ENCODE results near the gene PIGL.
"Not testable (repeated sequence)": the region's sequence is repeated elsewhere in the genome, so short reads cannot be mapped to it uniquely, and the experiment has no call there.

Gene PIGL

GRCh38 chr17:16217002-16217635 is at the start of gene PIGL:
Gene PIGL (plus strand): TSS chr17:16217210. CDS start chr17:16217227, 17 bp downstream.
- peak; percentile 35 for FAIRE-seq

DNA sequence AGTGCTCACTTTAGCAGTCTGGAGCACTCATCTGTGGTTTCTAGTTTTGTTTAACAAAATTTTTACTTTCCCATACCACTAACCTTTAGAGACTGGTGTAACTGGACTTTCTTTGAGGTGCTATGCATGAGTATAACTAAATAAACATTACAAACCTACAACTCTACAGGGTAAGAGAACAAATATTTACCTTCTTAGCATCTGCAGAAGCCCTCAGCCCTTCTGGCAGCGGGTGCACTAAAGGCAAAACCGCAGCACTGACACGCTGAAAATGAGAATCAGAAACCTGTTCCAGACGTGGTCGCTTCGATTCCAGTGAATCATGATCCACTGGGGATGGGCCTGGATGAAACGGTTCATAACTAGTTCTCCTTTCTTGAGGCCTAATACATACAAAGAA is 45.4 kb upstream of the PIGL start:
- FAIRE-seq: no peak

DNA sequence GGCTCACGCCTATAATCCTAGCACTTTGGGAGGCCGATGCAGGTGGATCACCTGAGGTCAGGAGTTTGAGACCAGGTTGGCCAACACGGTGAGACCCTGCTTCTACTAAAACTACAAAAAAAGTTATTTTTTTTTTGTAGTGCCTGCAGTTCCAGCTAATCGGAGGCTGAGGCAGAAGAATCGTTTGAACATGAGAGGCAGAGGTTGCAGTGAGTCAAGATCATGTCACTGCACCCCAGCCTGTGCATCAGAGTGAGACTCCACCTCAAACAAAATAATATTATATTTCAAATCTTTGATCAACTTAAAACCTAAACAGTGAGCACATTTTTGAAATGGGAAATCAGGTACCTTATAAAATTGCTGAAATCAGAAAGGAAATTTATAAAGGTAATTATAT is 38.2 kb upstream of the PIGL start:
- no peak for FAIRE-seq

DNA sequence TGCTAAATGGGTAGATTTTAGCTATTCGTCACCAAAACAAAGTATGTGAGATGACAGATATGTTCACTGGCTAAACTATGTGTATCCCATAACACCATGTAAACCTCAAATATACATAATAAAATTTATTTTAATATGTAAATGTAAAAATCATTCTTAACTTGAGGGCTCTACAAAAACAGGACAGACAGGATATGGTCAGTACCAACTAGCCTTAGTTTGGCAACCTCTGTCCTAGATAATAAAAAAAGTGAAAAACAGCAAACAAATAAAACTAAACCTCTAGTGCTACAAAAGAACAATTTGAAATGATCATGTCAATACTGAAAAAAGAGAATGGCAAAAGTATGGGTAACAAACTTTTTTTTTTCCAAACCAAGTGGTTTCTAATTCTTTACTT is 35.4 kb upstream of the PIGL start:
- FAIRE-seq: no peak

DNA sequence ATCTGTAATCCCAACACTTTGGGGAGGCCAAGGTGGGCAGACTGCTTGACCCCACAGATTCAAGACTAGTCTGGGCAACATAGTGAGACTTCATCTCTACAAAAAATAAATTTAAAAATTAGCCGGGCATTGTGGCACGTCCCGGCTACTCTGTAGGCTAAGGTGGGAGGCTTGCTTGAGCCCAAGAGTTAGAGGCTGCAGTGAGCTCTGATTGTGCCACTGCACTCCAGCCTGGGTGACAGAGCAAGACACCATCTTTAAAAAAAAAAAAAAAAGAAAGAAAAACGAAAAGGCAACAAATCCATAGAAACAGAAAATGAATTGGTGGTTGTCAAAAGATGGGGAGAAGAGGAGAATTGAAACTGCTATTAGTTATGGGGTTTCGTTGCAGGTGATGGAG is 29.4 kb upstream of the PIGL start:
- FAIRE-seq: no peak

DNA sequence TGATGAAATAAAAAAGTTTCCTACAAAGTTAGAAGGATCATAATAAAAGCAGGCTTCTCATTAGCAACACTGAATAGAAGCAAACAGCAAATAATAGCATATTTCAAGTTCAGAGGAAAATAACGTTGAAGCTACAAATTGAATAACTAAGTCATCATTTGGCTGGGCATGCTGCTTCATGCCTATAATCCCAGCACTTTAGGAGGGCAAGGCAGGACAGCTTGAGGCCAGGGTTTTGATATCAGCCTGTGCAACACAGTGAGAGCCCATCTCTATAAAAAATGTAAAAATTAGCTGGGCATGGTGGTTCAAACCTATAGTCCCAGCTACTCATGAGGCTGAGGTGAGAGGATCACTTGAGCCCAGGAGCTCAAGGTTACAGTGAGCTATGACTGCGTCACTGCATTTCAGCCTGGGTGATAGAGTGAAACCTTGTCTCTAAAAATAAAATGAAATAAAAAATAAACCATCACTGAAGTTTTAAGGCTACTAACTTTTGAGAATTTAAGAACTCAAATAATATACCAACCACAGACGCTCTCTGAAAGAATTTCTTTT is 27.1 kb upstream of the PIGL start:
- FAIRE-seq: no peak

DNA sequence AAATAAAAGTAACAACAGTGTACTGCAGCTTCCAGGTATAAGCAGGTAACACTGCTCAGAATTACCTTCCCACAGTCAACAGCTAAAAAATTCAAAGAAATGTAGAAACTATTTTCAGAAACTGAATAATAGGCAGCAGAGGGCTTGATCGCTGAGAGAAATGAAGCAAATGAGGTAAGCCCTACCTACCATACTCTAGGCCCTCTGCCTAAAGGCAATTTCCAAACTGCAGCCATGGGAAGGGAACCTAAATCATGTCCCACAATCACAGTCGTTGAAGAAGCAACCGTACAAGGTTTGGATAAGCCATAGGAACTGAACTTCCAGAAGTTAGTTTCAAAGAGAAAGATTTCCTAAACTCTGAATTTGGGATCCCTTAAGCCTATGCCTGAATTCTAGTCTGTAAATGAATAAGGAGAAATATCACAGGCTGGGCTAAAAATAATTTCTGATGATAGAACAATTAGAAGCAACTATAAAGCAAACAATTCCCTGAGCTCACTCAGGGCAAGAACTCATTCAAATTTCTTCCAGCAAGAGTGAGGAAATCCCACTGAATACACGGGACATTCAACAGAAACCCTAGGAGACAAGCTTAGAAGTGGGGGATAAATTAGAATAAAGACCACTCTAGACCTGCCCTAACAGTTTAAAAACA is 26.2 kb upstream of the PIGL start:
- FAIRE-seq: no peak

DNA sequence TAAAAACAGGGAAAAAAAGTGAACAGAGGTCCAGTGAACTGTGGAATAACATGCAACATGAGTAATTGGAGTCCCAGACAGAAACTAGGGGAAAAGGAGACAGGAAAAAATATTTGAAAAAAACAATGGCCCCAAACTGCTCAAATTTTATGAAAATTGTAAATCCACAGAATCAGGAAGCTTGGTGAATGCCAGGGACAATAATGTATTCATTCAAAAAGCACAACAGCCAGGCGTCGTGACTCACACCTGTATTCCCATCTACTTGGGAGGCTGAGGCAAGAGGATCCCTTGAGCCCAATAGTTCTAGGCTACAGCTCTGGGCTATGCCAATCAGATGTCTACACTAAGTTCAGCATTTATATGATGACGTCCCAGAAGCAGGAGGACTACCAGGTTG is 25.4 kb upstream of the PIGL start:
- no peak for FAIRE-seq

GRCh38 chr17:16194307-16194835 is 22.6 kb upstream of the PIGL start:
- FAIRE-seq: peak; percentile 91

GRCh38 chr17:16197276-16197675 is 19.7 kb upstream of the PIGL start:
- no peak for FAIRE-seq

DNA sequence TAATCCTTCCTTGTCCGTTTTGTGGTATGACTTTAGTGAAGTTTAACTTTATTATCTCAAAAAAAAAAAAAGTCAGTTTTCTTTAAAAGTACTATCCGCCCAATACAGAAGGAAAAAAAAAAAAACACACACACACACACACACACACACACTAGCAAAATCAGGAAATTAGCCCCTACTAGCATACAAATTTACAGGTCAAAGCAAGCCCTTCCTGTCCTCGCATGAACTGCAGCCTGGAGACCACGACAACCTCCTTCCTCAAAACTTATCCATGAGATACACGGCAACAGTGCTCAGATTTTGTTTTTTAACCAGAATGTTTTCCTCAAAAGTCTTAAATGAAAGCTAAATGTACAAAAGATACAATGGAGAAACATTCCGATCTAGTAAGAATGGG is 17.9 kb upstream of the PIGL start:
- FAIRE-seq: no peak

GRCh38 chr17:16201693-16202131 is 15.3 kb upstream of the PIGL start:
- FAIRE-seq: not testable (repeated sequence)

GRCh38 chr17:16202554-16203500 is 14.2 kb upstream of the PIGL start:
- FAIRE-seq: not testable (repeated sequence)

DNA sequence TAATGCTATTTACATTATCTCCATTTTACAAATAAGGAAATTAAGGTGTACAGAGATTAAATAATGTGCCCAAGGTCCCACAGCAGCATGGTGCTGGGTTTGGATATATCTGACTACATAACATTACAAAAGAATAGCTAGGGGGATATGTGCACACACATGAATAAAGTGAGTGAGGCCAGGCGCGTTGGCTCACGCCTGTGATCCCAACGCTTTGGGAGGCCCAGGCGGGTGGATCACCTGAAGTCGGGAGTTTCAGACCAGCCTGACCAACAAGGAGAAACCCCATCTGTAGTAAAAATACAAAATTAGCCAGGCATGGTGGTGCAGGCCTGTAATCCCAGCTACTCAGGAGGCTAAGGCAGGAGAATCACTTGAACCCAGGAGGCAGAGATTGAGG is 12.2 kb upstream of the PIGL start:
- not testable (repeated sequence) for FAIRE-seq

- FAIRE-seq: no peak
Measured at GRCh38 chr17:16211590-16211989, 5.4 kb upstream of the PIGL start.

- FAIRE-seq: no peak
Measured at GRCh38 chr17:16212793-16213192, 4.2 kb upstream of the PIGL start.

GRCh38 chr17:16214190-16215001 is 2.6 kb upstream of the PIGL start:
- FAIRE-seq: no peak

- FAIRE-seq: no peak
Measured at GRCh38 chr17:16215002-16215272, 2.1 kb upstream of the PIGL start.

GRCh38 chr17:16215273-16215964 is 1.6 kb upstream of the PIGL start, which contains the start of gene NCOR1:
Gene NCOR1 (minus strand): TSS chr17:16215534. CDS start chr17:16194569, 20,965 bp downstream.
- FAIRE-seq: no peak

- FAIRE-seq: no peak
Measured at GRCh38 chr17:16215965-16216316, 1.1 kb upstream of the PIGL start.

- FAIRE-seq: not testable (repeated sequence)
Measured at GRCh38 chr17:16216341-16217001, 539 bp upstream of the PIGL start.
